Endothelial cell of umbilical vein (primary cell): Measurements from ENCODE around the gene IRF9. TPM values are rescaled to one million over a fixed set of nuclear protein-coding genes. Genes with fewer than 3 reads are reported as not detected.

Experiments used
- BruUV-seq: library from RNA; stranded (reverse); fragments of 400-500 nt; replicated peaks from 2 replicates; lab custom pipeline; 2021; lab: Mats Ljungman, UMichigan
- CTCF ChIA-PET: fragments of 300-600, 350-600 bp; sonication (Branson Sonifier 250); formaldehyde crosslinking; loops from one replicate; lab custom pipeline; 2021; ENCODE audit warnings: antibody characterized with exemption, inconsistent platforms; lab: Charles Lee
- POLR2A ChIA-PET: fragments of 300-600, 350-600 bp; sonication (Branson Sonifier 250); formaldehyde crosslinking; loops from one replicate; lab custom pipeline; 2021; ENCODE audit warnings: antibody characterized with exemption, inconsistent platforms; lab: Charles Lee
- DNase-seq: peaks from one replicate; pipeline ENCODE4 v3.0.0-alpha.2; 2011; ENCODE audit warnings: low read depth, low spot score
- FAIRE-seq: peaks from 2 replicates; lab custom pipeline; 2011; peaks lifted over from hg19 to GRCh38; lab: Jason Lieb, UNC
- H2AFZ ChIP-seq: 2 replicates; pipeline ENCODE4 v1.6.0; 2012; ENCODE audit warnings: low read depth, low read length, control low read depth, inconsistent platforms
- H3K27ac ChIP-seq: 2 replicates; pipeline ENCODE4 v1.5.1; 2011; ENCODE audit warnings: low read depth, mild to moderate bottlenecking, control low read depth, low read length, moderate library complexity; ENCODE audit not compliant: insufficient read depth
- H3K27me3 ChIP-seq, 2 experiments: 2 replicates each; pipeline versions ENCODE4 v1.6.0 to v1.6.1; 2011; ENCODE audit warnings: low read length in 2 of 2, mixed read lengths in 1 of 2; ENCODE audit not compliant: control insufficient read depth in 2 of 2, insufficient read depth in 2 of 2
- H3K36me3 ChIP-seq, 2 experiments: 2 replicates in 1 of 2; 3 replicates in 1 of 2; pipeline ENCODE4 v1.5.1; 2011; ENCODE audit warnings: low read length in 2 of 2, mild to moderate bottlenecking in 1 of 2, moderate library complexity in 1 of 2; ENCODE audit not compliant: control insufficient read depth in 2 of 2, insufficient read depth in 2 of 2; ENCODE audit errors: extremely low read depth in 1 of 2
- H3K4me1 ChIP-seq: 3 replicates; pipeline ENCODE4 v1.5.1; 2011; ENCODE audit warnings: mild to moderate bottlenecking, low read length; ENCODE audit not compliant: control insufficient read depth, insufficient read depth; ENCODE audit errors: extremely low read depth
- H3K4me2 ChIP-seq: 2 replicates; pipeline ENCODE4 v1.6.1; 2011; ENCODE audit warnings: low read length, control low read depth, mixed read lengths; ENCODE audit not compliant: insufficient read depth
- H3K4me3 ChIP-seq, 3 experiments: fragments of 200-600 bp in 1 of 3; sonication (generic), shearing (Covaris generic) in 1 of 3; replicated peaks in 1 of 3; 2 replicates each; pipeline ENCODE4 v1.5.1; 2011 to 2016; ENCODE audit warnings: control low read depth in 3 of 3, low read length in 3 of 3, mild to moderate bottlenecking in 2 of 3, inconsistent platforms in 1 of 3, low read depth in 1 of 3, moderate library complexity in 1 of 3; ENCODE audit not compliant: insufficient read depth in 1 of 3
- H3K79me2 ChIP-seq: 2 replicates; pipeline ENCODE4 v1.6.0; 2012; ENCODE audit warnings: low read length, inconsistent platforms; ENCODE audit not compliant: control insufficient read depth, insufficient read depth
- H3K9ac ChIP-seq: replicated peaks from 2 replicates; pipeline ENCODE3; 2011; ENCODE audit warnings: low read length, control low read depth; ENCODE audit not compliant: insufficient read depth; ENCODE audit errors: extremely low read depth
- H3K9me1 ChIP-seq: replicated peaks from 3 replicates; pipeline ENCODE4 v1.6.0; 2011; ENCODE audit warnings: mild to moderate bottlenecking, low read length; ENCODE audit not compliant: control insufficient read depth, insufficient read depth; ENCODE audit errors: extremely low read depth
- H3K9me3 ChIP-seq: replicated peaks from 2 replicates; pipeline ENCODE4 v1.5.1; 2012; ENCODE audit warnings: low read length, inconsistent platforms; ENCODE audit not compliant: control insufficient read depth, insufficient read depth
- H4K20me1 ChIP-seq: replicated peaks from 2 replicates; pipeline ENCODE3; 2011; ENCODE audit warnings: mild to moderate bottlenecking, low read length; ENCODE audit not compliant: control insufficient read depth, insufficient read depth; ENCODE audit errors: extremely low read depth
- EZH2 ChIP-seq: IDR thresholded peaks from 2 replicates; pipeline ENCODE4 v1.6.1; 2012; ENCODE audit warnings: borderline replicate concordance, low read depth, mild to moderate bottlenecking, moderate library complexity, low read length, inconsistent platforms; ENCODE audit not compliant: severe bottlenecking
- FOS ChIP-seq: IDR thresholded peaks from 2 replicates; pipeline ENCODE4 v1.6.1; 2011; ENCODE audit warnings: mild to moderate bottlenecking, low read length, moderate library complexity, borderline replicate concordance; ENCODE audit not compliant: insufficient read depth
- GATA2 ChIP-seq: IDR thresholded peaks from 2 replicates; pipeline ENCODE4 v1.7.0; 2011; ENCODE audit warnings: low read depth, mild to moderate bottlenecking, moderate library complexity, mixed read lengths, low read length; ENCODE audit not compliant: insufficient read length, insufficient read depth
- JUN ChIP-seq: IDR thresholded peaks from 2 replicates; pipeline ENCODE4 v1.6.1; 2011; ENCODE audit warnings: borderline replicate concordance, low read depth; ENCODE audit not compliant: insufficient read length, insufficient read depth
- MAX ChIP-seq: IDR thresholded peaks from 2 replicates; pipeline ENCODE4 v1.6.1; 2011; ENCODE audit not compliant: insufficient read depth, insufficient read length
- MYC ChIP-seq: IDR thresholded peaks from one replicate; pipeline ENCODE4 v1.6.1; 2011; ENCODE audit warnings: mild to moderate bottlenecking, low read depth, low read length
- POLR2A ChIP-seq: IDR thresholded peaks from 2 replicates; pipeline ENCODE4 v1.6.1; 2012; ENCODE audit warnings: low read depth, mild to moderate bottlenecking, control low read depth, low read length
- POLR2AphosphoS5 ChIP-seq: IDR thresholded peaks from 2 replicates; pipeline ENCODE4 v1.6.1; 2012; ENCODE audit warnings: low read depth, mild to moderate bottlenecking, control low read depth, low read length, moderate library complexity; ENCODE audit not compliant: insufficient read depth
- dilution Hi-C: fragments of 300-500 bp; cut with MboI; formaldehyde crosslinking; loops from one replicate; pipeline ENCODE4 v1.15.0; 2019; ENCODE audit warnings: low sequenced_read_pairs; ENCODE audit not compliant: extremely low pct_ligation_motif_present
- intact Hi-C: fragments of 100-400 bp; cut with micrococcal nuclease; formaldehyde crosslinking; loops from one replicate; pipeline ENCODE4 v1.10.0; 2022
- polyA plus RNA-seq, 4 experiments: library from polyadenylated mRNA; depleted of rRNA in 3 of 4; stranded (reverse) in 3 of 4; unstranded in 1 of 4; fragments of >200 nt; gene quantifications; 2 replicates each; pipeline versions ENCODE4 v1.2.1 to v1.2.3, GENCODE V29; 2011 to 2012; ENCODE audit warnings: missing spikeins in 1 of 4
- total RNA-seq: library from RNA; stranded (reverse); gene quantifications from 2 replicates; pipeline ENCODE4 v1.2.3, GENCODE V29; 2021
- TF ChIP-seq, protein P1 (sequence below), 2 donors: IDR thresholded peaks; 1 replicate in 1 of 2; 2 replicates in 1 of 2; pipeline ENCODE4 v1.5.1; 2011; ENCODE audit warnings: low read length in 2 of 2, mild to moderate bottlenecking in 2 of 2, moderate library complexity in 2 of 2, control low read depth in 1 of 2, inconsistent platforms in 1 of 2, low read depth in 1 of 2; ENCODE audit not compliant: insufficient read depth in 1 of 2; ENCODE audit errors: extremely low read depth in 1 of 2

IRF9 gene
- total and polyA plus RNA-seq, 2 donors (not counting 3 experiments of a cell fraction or from before 2014, with no cell fraction given) = 44.6 to 46.1 TPM

DNA sequence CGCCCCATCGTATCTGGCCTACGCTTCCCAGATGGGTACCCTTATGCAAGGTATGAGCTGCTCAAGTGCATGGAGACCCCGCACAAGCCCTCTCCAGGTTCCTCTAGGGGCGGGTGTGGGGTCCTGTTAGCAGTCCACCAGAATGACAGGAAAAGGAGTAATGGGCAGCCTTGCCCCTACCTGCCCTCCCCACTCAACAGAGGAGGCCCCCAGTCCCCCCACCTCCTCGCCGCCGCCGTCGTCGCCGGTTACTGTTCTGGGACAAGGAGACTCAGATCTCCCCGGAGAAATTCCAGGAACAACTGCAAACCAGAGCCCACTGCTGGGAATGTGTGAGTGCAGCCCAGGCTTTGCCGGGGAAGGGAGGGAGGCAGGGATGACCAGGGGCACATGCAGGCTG is 16.8 kb downstream of the IRF9 start:
- no peak overlapping the region for H3K9ac ChIP-seq
- FAIRE-seq (no peak), DNase-seq (no peak)
- H3K36me3 ChIP-seq = peaks cover 0 to 24% of the 10 kb centered on the region in 2 experiments
- dilution Hi-C loops = no loop called here
- no peak overlapping the region for H2AFZ ChIP-seq
- no peak overlapping the region for H3K4me2 ChIP-seq
- no peaks in the 10 kb centered on the region for H3K27me3 ChIP-seq
- no peaks in the 10 kb centered on the region for H3K79me2 ChIP-seq
- H3K4me3 ChIP-seq = no peak overlapping the region
- no TSS peak for BruUV-seq
- no peak for TF ChIP-seq POLR2A
- TF ChIP-seq POLR2AphosphoS5 = no peak
- TF ChIP-seq EZH2 = no peak
- no peak for TF ChIP-seq MYC
- no peak for TF ChIP-seq FOS
- TF ChIP-seq GATA2 = no peak
- TF ChIP-seq, protein P1, sequence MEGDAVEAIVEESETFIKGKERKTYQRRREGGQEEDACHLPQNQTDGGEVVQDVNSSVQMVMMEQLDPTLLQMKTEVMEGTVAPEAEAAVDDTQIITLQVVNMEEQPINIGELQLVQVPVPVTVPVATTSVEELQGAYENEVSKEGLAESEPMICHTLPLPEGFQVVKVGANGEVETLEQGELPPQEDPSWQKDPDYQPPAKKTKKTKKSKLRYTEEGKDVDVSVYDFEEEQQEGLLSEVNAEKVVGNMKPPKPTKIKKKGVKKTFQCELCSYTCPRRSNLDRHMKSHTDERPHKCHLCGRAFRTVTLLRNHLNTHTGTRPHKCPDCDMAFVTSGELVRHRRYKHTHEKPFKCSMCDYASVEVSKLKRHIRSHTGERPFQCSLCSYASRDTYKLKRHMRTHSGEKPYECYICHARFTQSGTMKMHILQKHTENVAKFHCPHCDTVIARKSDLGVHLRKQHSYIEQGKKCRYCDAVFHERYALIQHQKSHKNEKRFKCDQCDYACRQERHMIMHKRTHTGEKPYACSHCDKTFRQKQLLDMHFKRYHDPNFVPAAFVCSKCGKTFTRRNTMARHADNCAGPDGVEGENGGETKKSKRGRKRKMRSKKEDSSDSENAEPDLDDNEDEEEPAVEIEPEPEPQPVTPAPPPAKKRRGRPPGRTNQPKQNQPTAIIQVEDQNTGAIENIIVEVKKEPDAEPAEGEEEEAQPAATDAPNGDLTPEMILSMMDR (IDR thresholded peaks at IDR 0.05; ENCODE audit: extremely low read depth in 1 of 2, insufficient read depth in 1 of 2, low read depth in 1 of 2, low read length in 2 of 2) = no peak
- no peak for TF ChIP-seq MAX
- no peak for TF ChIP-seq JUN
- no peaks in the 10 kb centered on the region for H3K9me1 ChIP-seq
- POLR2A ChIA-PET = no interaction called here
- H3K27ac ChIP-seq = no peak overlapping the region
- no peaks in the 10 kb centered on the region for H3K9me3 ChIP-seq
- intact Hi-C loops = no loop called here
- H4K20me1 ChIP-seq = no peaks in the 10 kb centered on the region
- no peaks in the 10 kb centered on the region for H3K4me1 ChIP-seq
- CTCF ChIA-PET = interaction anchor here (1.1 to 1.2 kb wide), 2 partner anchors 8 to 11 kb away, joined by 3 to 4 read pairs; no protein-coding TSS in a partner anchor
